ENCODE measurements around the gene CD2.

GRCh38 chr1:116793357-116793935 is 39.2 kb downstream of the CD2 start:
- TF ChIP-seq CTCF (conservative IDR thresholded peaks at IDR 0.05; ENCODE audit: low read length) (no peak), EZH2phosphoT487 (IDR thresholded peaks at IDR 0.05; ENCODE audit: borderline replicate concordance, low read depth, low read length) (no peak)
